ENCODE data around the gene AADAC.
"Not testable (repeated sequence)": the region's sequence is repeated elsewhere in the genome, so short reads cannot be mapped to it uniquely, and the experiment has no call there.

The AADAC gene

DNA sequence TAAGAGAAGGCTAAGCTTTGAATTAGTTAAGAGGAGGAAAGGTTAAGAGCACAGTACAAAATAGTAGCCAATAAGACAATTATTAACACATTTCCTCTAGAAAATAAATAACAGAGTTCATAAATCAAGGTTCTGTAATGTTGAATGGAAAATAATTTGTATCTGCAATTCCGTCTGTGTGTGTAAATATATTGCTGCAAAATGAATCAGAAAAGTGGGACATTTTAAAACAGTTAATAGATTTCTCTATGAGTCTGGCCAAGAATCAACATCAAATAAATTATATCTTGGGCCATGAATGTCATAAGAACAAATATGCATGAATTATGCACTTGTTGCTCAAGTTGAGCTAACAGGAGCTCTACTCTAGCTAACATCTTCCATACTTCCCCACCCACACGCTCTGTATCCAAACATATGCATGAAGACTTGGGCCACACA, 45.3 kb downstream of the AADAC start:
- no peak for DNase-seq

DNA sequence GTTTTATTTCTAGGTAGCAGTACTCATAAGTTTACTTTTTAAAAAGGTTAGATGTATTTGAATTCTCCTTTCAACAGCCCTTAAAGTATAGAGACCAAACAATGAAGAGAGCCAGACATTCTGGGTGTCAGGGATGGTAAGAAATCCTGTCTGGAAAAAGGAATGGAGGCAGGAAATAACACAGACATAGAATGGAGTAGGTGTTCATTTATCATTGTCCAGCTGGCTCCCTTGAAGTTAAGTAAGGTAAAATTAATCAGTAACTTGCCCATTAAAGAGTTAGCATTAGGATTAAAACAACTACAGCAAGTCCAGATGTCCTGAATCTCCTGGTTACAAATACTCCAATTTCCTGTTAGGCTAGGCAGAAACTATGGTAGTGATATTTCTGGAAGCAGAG, 46.0 kb downstream of the AADAC start:
- no peak for DNase-seq

DNA sequence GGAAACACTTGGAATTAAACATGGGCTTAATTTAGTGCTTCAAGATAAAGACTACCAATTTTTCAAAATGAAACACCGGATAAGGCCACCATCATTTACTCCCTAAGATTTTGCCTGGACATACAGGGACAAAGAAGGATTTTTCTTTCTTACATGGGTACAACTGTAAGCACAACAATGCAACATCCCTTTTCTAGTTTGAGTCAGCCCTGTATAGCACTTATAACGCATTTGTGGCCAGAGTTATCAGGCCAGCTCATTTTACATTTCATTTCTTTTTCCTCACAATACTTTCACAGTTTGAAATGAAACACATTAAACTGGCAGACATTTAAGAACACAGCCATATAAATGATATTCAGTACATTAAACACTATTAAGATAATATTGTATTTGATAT, 49.7 kb downstream of the AADAC start:
- no peak for DNase-seq

DNA sequence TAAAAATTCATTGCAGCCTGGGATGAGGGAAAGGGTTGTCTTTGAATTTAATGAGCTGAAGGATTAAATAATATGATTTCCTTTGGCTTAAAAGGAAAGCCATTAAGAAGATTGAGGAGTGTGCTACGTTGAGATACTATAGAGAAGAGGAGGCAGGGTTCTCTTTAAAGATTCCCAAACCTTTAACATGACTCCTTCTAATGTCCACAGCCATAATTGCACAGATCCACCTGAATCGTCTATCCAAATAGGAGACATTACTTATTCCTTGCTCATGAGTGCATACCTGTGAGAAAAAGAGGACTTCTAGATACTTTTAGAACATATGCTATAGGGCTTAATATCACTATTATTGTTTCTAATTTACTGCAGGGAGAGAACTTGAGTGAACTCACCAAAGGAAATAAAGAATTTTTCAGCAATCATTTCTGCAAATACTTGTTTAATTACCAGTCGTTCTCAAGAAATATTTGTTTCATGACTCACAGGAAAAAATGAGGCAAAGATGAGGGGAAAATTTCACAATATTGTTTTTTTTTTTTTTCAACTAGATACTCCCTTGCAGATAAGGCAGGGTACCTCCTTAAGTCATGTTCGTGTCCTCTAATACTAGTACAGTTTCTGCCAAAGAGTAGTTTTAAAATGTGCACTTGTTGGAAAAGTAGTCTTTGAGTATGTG, 50.6 kb downstream of the AADAC start:
- no peak for DNase-seq

DNA sequence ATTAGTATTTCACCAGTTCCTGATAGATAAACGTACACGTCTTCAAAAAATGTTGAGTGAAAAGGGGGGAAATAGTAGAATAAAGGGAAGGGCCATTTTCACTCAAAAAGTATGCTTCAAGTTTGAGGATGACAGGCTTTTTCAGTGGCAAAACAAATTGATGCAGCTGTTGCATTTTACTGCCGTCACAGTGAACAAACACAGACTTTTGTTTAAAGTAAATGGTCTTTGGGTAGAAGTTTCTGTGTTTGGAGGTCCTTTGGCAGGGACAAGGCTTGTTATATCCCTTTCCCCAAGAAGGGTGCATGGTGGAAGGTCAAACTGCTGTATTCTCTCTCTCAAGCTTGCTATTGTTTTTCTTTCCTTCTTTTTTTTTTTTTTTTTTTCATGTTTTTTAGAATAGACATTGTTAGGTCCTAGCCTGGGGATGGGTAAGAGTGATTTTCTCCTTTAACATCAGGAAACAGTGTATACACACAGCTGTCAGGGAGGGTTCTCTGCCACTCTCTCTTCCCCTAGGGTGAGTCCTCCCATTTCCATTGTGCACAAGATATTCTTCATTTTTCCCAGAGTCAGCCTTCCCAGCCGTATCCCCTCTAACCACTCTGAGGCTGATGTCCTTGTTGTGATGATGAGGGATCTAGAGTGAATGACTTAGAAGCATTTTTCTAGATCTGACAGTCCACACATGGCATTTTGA, 52.9 kb downstream of the AADAC start:
- DNase-seq, result no peak

DNA sequence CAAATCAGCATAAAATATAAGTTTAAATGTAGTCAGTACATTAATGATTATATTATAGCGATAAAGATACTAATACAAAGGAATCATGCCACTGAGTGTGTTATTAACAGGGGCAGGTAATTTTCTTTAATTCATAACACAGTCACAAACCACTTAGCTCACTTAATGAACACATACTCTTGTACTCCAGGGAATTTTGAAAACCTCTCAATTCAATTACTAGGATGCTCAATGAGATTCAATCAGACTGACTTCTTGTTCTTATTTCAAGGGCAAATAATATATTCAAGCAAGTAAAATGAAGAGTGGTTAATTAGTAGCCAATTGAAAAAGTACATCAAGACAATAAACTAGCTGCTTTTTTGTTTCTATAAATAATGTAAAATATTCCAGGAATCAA, 53.8 kb downstream of the AADAC start:
- DNase-seq, result no peak

DNA sequence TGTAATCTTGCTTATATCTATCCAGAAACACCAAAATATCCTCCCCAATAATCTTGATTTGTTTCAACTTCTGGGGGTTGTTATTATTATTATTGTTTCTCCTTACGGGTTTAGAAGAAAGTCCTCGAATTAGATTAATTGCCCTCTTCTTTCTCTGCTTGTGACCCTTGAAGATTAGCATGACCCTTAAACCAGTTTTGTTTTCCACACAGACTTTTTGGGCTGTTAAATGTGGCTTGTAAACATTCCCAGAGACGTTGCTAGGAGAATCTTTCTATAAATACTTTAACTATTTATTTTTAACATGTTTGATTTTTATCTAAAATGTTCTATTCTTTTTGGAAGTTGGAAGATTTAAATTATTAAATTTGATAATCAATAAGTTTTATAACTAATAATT, 55.3 kb downstream of the AADAC start:
- DNase-seq, result no peak

DNA sequence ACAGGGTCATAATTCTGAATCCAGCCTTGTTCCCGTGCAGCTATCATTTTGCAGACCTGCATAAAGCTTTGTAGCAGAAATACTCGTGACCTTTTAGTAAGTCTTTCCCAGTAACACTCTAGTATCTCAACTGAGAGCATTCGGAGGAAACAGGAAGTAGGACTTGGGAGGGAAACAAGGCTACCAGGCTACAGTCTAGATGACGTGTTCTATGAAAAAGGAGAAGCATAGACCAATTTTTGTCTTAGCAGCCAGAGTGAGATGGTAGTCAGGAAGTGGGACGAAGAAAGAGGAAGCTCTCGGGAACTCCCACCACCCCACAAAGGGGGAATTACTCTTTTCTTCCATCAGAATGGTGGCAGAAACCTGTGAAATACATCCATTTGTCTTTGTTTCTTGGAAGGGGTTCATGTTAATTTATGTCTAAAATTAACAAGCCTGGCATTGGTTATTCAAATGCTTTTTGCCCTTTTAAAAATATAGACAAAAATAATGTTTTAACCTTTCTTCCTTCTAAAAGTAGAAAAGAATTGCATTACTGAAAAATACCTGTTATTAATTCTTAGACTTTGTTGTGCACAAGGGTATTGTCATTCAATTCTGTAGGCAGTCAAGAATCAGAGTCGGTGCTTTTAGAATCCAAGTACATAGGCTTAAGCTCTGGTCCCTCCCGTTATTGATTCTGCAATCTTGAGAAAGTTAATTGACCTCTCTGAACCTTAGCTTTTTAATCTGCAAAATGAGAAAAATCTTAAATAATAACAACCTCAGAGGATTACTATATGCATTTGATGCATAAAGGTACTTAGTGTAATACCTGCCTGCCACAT, 57.9 kb downstream of the AADAC start:
- no peak for DNase-seq

DNA sequence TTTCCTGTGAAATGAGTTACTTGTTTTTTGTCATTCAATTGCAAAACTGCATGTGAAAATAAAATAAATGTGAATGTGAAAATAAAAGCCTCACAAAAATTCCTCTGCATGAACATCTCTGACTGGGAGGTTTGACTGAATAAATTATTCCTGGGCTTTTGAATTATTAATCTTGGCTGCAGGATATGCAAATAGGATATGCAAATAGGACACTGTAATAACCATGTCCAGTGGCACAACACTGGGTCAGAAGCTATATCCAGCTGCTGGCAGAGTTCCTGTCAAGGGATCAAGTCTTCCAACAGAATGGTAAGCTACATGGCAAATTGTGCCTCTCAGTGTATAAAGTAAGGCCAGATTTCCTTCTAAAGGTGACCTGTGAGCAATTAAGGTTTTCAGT, 59.5 kb downstream of the AADAC start, which contains the start of gene SUCNR1:
Gene SUCNR1 (plus strand): TSS at position 246 of the 400 bp plus-strand sequence. CDS start 6,250 bp downstream, outside the sequence.
- no peak for DNase-seq

DNA sequence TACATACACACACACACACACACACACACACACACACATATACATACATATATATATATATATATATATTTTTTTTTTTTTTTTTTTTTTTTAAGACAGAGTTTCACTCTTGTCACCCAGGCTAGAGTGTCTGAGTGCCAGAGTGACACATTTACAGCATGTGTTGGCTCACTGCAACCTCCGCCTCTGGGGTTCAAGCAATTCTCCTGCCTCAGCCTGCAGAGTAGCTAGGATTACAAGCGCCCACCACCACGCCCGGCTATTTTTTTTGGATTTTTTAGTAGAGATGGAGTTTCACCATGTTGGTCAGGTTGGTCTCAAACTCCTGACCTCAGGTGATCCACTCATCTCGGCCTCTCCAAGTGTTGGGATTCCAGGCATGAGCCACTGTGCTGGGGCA, 60.2 kb downstream of the AADAC start:
- DNase-seq, result not testable (repeated sequence)

DNA sequence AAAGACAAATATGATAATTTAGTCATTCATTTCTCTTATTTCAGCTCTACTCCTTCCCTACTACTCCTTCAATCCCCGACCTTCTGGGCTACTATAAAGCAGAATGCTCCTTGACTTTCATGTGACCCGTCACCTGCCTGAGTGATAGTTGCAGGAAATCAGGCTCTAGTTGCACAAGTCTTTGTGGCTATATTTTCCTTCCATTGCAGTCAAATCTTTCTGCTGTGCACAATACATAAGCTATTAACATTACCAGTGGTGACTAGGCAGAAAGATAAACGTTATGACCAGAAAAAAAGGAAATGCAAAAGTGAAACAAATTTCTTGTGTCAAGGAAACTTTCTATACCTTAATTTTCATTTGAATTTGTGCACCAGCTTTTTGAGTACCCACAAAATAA, 61.8 kb downstream of the AADAC start:
- no peak for DNase-seq

DNA sequence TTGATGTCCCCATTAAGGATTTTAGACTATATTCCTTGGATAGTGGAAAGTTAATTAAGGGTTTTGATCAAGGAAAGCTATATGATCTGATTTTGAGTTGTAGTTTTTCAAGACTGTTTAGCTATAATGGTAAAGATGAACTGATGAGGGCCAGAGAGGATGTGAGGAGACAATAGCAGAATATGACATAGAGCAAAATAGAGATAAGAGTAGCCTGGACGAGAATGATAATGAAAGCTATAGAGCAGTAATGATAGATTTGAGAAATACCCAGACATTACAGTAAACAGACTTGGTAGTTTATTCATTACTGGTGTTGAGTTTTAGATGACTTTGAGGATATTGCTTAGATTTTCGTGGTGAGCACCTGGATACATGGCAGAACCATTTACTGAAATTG, 63.4 kb downstream of the AADAC start:
- DNase-seq, result no peak
